HG02943 (cell line): ENCODE data around the gene EXD3.
"Not testable (repeated sequence)": the region's sequence is repeated elsewhere in the genome, so short reads cannot be mapped to it uniquely, and the experiment has no call there.

Experiments used
- ATAC-seq: cut with Tn5 transposase; IDR thresholded peaks from one replicate; pipeline ENCODE4 v1.9.1; 2021; ENCODE audit warnings: mild to moderate bottlenecking, low read depth, moderate library complexity; ENCODE audit not compliant: unreplicated experiment

EXD3 gene

DNA sequence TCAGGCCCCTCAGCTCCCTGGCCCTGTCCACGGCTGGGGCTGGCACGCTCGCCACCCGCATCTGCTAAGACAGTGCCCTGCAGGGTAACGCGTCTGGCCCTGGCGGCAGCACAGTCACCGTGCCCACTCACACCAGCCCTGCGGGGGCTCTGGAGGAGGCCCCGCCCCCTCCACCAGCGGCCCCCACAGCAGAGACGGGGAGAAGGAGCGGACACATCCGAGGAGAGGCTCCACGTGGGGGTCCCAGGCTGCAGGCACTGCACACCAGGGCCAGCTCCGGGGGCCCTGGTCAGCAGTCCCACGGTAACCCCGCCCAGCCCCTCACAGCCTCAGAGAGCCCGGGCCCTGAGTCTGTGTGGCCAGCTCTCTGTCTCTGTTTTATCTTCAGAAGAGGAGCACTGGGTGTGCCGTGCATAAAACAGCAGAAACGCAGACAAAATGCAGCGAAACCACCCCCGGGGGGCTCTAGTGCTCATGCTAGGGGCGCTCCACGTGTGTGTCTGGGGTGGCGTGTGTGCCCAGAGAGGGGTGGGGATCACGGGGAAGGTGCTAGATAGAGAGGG lies 73.4 kb downstream of the EXD3 start:
- no peak for ATAC-seq

GRCh38 chr9:137348769-137349470 lies 74.0 kb downstream of the EXD3 start:
- no peak for ATAC-seq

- no peak for ATAC-seq
Measured at GRCh38 chr9:137347928-137348327, 75.0 kb downstream of the EXD3 start.

DNA sequence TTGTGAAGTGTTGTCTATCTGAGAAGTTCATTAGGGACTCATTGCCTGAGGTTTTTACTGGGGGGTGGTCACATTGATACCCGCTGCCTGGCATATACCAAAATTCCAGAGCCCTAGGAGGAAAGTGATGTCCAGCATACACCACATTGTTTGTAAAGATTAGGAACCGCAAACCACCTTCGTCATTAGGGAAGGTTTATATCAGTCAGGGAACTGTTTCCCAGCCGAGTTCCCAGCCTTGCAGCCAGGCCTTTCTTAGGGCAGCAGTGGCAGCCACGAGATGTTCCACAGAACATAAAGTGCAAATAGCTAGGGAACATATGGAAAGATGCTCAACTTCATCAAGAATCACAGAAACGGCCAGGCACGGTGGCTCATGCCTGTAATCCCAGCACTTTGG lies 80.5 kb downstream of the EXD3 start:
- no peak for ATAC-seq

DNA sequence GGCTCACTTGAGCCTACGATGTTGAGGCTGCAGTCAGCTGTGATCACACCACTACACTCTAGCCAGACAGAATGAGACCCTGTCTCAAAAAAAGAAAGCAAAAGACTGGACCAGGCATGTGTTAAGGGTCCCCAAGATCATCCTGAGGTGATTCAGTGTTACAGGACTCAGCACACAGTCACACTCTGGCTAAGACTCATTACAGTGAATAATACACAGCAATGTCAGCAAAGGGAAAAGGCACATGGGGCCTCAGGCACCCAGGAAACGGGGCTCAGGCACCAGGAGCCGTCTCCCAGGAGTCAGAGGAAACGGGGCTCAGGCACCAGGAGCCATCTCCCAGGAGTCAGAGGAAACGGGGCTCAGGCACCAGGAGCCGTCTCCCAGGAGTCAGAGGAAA lies 81.7 kb downstream of the EXD3 start:
- ATAC-seq = no peak

DNA sequence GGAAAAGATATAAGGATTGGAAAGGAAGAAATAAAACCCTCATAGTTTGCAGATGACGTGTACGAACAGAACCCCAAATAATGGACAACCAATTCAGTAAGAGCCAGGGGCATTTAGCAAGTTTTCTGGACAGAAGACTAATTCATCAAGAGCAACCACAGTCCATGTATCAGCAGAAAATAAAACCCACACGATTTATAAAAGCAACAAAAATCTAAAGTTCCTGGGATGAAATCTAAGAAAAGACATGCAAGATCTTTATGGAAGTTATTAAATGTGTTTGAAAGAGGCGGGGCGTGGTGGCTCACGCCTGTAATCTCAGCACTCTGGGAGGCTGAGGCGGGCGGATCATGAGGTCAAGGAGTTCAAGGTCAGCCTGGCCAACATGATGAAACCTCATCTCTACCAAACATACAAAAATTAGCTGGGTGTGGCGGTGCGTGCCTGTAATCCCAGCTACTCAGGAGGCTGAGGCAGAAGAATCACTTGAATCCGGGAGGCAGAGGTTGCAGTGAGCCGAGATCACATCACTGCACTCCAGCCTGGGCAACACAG lies 83.0 kb downstream of the EXD3 start:
- ATAC-seq = not testable (repeated sequence)

GRCh38 chr9:137339045-137339907 lies 83.7 kb downstream of the EXD3 start:
- ATAC-seq = no peak

DNA sequence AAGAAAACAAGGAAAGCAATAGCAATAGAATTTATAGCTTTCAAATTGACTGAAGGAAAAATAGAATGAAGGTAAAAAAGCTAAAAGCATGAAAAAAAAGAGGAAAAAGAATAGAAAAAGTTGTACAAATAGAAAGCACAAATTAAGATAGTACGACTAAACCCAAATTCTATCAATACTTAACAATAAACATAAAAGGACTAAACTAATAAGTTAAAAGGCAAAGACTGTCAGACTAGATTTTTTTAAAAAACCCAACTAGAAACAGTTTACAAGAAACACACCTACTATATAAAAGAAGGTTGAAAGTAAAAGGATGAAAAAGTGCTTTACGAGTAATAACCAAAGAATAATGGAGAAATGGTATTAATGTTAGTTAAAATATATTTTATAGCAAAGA lies 86.2 kb downstream of the EXD3 start:
- ATAC-seq = no peak

- no peak for ATAC-seq
Measured at GRCh38 chr9:137333016-137333671, 89.8 kb downstream of the EXD3 start.

GRCh38 chr9:137331929-137332328 lies 91.0 kb downstream of the EXD3 start:
- no peak for ATAC-seq

GRCh38 chr9:137330689-137331088 lies 92.3 kb downstream of the EXD3 start:
- ATAC-seq = no peak

DNA sequence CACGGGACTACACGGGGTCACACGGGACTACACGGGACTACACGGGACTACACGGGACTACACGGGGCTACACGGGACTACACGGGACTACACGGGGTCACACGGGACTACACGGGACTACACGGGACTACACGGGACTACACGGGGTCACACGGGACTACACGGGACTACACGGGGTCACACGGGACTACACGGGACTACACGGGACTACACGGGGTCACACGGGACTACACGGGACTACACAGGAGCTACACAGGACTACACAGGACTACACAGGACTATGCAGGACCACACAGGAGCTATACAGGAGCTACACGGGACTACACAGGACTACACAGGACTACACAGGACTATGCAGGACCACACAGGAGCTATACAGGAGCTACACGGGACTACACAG lies 93.4 kb downstream of the EXD3 start:
- not testable (repeated sequence) for ATAC-seq

DNA sequence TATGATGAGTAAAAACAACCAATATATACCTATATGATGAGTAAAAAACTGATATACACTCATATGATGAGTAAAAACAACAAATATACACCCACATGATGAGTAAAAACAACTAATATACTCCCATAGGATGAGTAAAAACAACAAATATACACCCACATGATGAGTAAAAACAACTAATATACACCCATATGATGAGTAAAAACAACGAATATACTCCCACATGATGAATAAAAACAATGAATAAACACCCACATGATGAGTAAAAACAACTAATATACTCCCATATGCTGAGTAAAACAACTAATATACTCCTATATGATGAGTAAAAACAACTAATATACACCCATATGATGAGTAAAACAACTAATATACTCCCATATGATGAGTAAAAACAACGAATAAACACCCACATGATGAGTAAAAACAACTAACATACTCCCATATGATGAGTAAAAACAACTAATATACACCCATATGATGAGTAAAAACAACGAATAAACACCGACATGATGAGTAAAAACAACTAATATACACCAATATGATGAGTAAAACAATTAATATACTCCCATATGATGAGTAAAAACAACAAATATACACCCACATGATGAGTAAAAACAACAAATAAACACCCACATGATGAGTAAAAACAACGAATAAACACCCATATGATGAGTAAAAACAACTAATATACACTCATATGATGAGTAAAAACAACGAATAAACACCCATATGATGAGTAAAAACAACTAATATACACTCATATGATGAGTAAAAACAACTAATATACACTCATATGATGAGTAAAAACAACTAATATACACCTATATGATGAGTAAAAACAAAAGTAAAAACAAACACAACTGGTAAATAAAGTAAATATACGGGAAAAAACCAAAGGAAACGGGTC lies 95.1 kb downstream of the EXD3 start:
- ATAC-seq = not testable (repeated sequence)

DNA sequence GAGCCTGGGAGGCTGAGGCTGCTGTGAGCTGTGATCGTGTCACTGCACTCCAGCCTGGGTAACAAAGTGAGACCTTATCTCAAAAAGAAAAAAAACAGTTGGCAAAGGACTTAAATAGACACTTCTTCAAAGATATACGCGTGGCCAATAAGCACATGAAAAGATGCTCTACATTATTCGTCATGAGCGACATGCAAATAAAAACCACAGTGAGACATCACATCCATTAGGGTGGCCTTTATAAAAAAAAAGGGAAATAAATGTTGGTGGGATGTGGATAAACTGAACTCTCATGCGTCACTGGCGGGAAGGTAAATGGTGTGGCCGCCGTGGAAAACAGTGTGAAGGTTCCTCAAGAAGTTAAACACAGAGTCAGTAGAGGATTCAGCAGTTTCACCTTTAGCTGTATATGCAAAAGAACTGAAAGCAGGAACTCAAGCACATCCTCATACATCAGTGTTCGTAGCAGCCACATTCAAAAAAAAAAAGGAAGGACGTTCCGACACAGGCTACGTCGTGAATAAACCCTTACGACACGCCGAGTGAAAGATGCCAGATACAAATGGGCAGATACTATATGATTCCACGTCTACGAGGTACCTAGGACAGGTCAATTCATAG lies 96.4 kb downstream of the EXD3 start:
- no peak for ATAC-seq

- ATAC-seq = no peak
Measured at GRCh38 chr9:137325799-137326198, 97.2 kb downstream of the EXD3 start.

DNA sequence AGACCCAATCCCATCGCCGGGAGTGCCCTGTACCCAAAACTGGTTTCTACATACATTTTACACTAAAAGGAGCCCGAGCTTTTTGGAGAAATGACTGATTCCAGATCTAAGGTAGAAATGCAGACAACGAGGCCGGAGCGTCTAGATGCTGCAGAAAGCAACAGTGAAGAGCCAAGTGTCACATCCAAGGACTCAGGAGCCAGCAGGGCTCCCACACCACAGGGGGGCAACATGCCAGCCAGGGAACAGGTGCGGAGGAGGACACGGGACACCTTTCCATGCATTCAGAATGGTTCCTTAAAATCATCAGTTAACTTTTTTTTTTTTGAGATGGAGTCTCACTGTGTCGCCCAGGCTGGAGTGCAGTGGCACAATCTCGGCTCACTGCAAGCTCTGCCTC lies 97.8 kb downstream of the EXD3 start:
- ATAC-seq = no peak

- ATAC-seq = no peak
Measured at GRCh38 chr9:137323531-137324331, 99.2 kb downstream of the EXD3 start.

DNA sequence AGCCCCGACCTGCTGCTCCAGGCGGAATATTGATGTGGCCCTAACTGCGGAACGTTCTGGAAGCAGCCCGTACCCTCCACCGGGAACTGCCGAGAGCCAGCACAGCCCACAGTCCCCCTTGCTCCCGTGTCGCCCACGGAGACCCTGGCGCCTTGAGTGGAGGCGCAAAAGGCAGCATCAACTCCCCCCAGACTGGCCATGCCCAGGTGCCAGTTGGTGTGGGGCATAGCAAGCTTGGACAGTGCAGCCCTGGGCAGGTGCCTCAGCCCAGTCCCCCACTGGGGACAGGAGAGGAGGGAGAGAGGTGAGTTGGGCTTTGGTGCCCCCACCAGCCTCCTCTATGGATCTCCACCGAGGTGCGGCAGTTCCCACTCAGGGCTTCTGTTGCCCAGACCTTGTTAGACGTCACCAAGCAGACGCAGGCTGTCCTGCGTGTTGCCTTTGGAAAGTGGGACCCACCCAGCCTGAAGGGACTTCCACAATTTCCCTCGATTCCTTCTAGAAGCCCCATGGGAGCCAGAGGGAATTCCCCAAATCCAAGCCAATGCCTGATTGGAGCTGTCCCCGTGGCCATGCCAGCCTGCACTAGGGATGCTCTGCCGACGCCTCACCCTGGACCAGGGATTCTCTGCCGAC lies 101.1 kb downstream of the EXD3 start:
- no peak for ATAC-seq
